IPS-15b (cell line): Measurements from ENCODE around the gene DNAJB6.

Source experiments
- H3K27me3 ChIP-seq: one replicate; pipeline ENCODE4 v1.6.1; 2013; ENCODE audit warnings: low read length; ENCODE audit not compliant: control insufficient read depth, insufficient read depth
- H3K36me3 ChIP-seq: one replicate; pipeline ENCODE4 v1.6.1; 2013; ENCODE audit warnings: low read length; ENCODE audit not compliant: control insufficient read depth, insufficient read depth
- H3K4me1 ChIP-seq: one replicate; pipeline ENCODE4 v1.6.1; 2013; ENCODE audit warnings: mild to moderate bottlenecking, low read length; ENCODE audit not compliant: control insufficient read depth, insufficient read depth
- H3K4me3 ChIP-seq: one replicate; pipeline ENCODE4 v1.5.1; 2013; ENCODE audit warnings: low read depth, low read length
- H3K9ac ChIP-seq: one replicate; pipeline ENCODE4 v1.6.1; 2013; ENCODE audit warnings: low read depth, mild to moderate bottlenecking, low read length
- H3K9me3 ChIP-seq: one replicate; pipeline ENCODE4 v1.6.1; 2013; ENCODE audit warnings: mild to moderate bottlenecking, low read length; ENCODE audit not compliant: control insufficient read depth, insufficient read depth

The DNAJB6 gene

DNA sequence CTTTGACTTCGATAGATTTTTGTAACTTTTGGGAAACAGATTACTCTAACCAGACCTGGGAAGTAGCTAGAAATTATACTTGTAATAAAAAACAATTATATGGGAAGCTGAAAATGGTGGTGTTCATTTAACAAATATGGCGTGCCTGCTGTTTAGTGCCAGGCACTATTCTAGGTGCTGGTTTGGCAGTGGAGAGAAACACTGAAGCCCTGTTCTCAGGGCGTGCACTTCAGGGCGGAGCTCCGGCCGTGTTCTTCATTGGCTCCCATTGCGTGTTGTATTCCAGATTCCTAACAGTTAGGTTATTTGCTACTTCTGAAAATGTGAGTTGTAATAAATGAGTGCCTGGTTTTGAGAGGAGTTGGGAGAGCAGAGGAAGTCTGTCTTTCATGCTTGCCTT, 38.6 kb downstream of the DNAJB6 start:
- H3K36me3 ChIP-seq: peaks cover 47% of the 10 kb centered on the region
- no peak overlapping the region for H3K9ac ChIP-seq
- H3K9me3 ChIP-seq: no peaks in the 10 kb centered on the region
- no peaks in the 10 kb centered on the region for H3K27me3 ChIP-seq
- H3K4me3 ChIP-seq: no peak overlapping the region
- H3K4me1 ChIP-seq: peaks cover 14% of the 10 kb centered on the region

GRCh38 chr7:157377436-157378124, 40.8 kb downstream of the DNAJB6 start:
- Histone ChIP-seq H3K36me3 (peaks cover 29% of the 10 kb centered on the region), H3K4me1 (peaks cover 17% of the 10 kb centered on the region)

GRCh38 chr7:157378390-157378789, 41.6 kb downstream of the DNAJB6 start:
- Histone ChIP-seq H3K4me3 (no peak overlapping the region), H3K9me3 (no peaks in the 10 kb centered on the region), H3K9ac (peak overlapping the region; percentile 16), H3K27me3 (no peaks in the 10 kb centered on the region), H3K36me3 (peaks cover 22% of the 10 kb centered on the region), H3K4me1 (peaks cover 17% of the 10 kb centered on the region)

More at GRCh38 chr7:157377436-157378124, 40.8 kb downstream of the DNAJB6 start:
- H3K4me3 ChIP-seq: no peak overlapping the region
- H3K9me3 ChIP-seq: no peaks in the 10 kb centered on the region
- H3K27me3 ChIP-seq: no peaks in the 10 kb centered on the region
- no peak overlapping the region for H3K9ac ChIP-seq

DNA sequence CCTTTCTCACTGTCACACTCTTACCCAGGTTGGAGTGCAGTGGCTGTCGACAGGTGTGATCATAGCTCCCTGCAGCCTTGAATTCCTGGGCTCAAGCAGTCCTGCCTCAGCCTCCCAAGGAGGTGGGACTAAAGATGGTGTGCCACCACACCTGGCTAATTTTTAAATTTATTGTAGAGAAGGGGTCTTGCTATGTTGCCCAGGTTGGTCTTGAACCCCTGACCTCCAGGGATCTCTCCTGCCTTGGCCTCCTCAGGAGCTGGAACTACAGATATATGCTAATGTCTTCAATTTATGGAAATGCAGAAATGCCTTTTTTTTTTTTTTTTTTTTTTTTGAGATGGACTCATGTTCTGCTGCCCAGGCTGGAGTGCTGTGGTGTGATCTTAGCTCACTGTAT, 42.7 kb downstream of the DNAJB6 start:
- no peaks in the 10 kb centered on the region for H3K27me3 ChIP-seq
- peaks cover 26% of the 10 kb centered on the region for H3K36me3 ChIP-seq
- no peak overlapping the region for H3K9ac ChIP-seq
- H3K4me3 ChIP-seq: no peak overlapping the region
- H3K4me1 ChIP-seq: peaks cover 15% of the 10 kb centered on the region
- no peaks in the 10 kb centered on the region for H3K9me3 ChIP-seq

GRCh38 chr7:157380416-157380815, 43.6 kb downstream of the DNAJB6 start:
- Histone ChIP-seq H3K9ac (no peak overlapping the region), H3K9me3 (no peaks in the 10 kb centered on the region), H3K27me3 (no peaks in the 10 kb centered on the region), H3K4me3 (no peak overlapping the region), H3K36me3 (peaks cover 23% of the 10 kb centered on the region), H3K4me1 (peaks cover 14% of the 10 kb centered on the region)

- no peaks in the 10 kb centered on the region for H3K9me3 ChIP-seq
- no peak overlapping the region for H3K4me3 ChIP-seq
- no peaks in the 10 kb centered on the region for H3K27me3 ChIP-seq
- H3K9ac ChIP-seq: no peak overlapping the region
- peaks cover 4% of the 10 kb centered on the region for H3K4me1 ChIP-seq
- H3K36me3 ChIP-seq: peaks cover 15% of the 10 kb centered on the region
Observed at GRCh38 chr7:157383868-157384267, 47.1 kb downstream of the DNAJB6 start.

DNA sequence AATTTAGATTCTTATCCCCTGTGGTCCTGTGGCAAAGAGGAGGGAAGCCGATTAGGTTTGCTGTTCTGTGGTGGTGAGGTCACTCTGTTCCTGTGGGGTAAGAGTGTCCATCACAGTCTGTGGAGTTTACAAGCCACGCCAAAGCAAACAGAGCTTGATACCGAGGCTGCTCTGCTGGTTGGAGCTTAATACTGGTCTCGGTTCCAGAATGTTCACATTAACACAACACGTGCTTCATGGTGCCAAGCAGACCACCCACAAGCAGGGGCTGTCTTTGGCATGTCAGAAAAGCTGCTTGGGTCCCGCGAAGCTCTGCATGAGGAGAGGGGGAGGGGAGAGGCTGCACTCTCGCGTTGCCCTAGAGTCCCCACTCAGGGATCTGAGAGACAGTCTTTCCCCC, 47.5 kb downstream of the DNAJB6 start:
- Histone ChIP-seq H3K9me3 (no peaks in the 10 kb centered on the region), H3K4me1 (peaks cover 2% of the 10 kb centered on the region), H3K4me3 (no peak overlapping the region), H3K9ac (no peak overlapping the region), H3K36me3 (peaks cover 15% of the 10 kb centered on the region), H3K27me3 (no peaks in the 10 kb centered on the region)

- Histone ChIP-seq H3K27me3 (no peaks in the 10 kb centered on the region), H3K4me3 (no peak overlapping the region), H3K36me3 (peaks cover 36% of the 10 kb centered on the region), H3K9ac (no peak overlapping the region), H3K9me3 (no peaks in the 10 kb centered on the region), H3K4me1 (no peaks in the 10 kb centered on the region)
Observed at GRCh38 chr7:157386979-157387800, 50.4 kb downstream of the DNAJB6 start.

- Histone ChIP-seq H3K9me3 (no peaks in the 10 kb centered on the region), H3K36me3 (peaks cover 32% of the 10 kb centered on the region), H3K4me1 (no peaks in the 10 kb centered on the region), H3K4me3 (no peak overlapping the region), H3K27me3 (no peaks in the 10 kb centered on the region), H3K9ac (no peak overlapping the region)
Observed at GRCh38 chr7:157388301-157388700, 51.5 kb downstream of the DNAJB6 start.

GRCh38 chr7:157389951-157390730, 53.3 kb downstream of the DNAJB6 start:
- H3K9ac ChIP-seq: no peak overlapping the region
- H3K27me3 ChIP-seq: no peaks in the 10 kb centered on the region
- no peak overlapping the region for H3K4me3 ChIP-seq
- H3K4me1 ChIP-seq: no peaks in the 10 kb centered on the region
- no peaks in the 10 kb centered on the region for H3K9me3 ChIP-seq
- peaks cover 20% of the 10 kb centered on the region for H3K36me3 ChIP-seq

DNA sequence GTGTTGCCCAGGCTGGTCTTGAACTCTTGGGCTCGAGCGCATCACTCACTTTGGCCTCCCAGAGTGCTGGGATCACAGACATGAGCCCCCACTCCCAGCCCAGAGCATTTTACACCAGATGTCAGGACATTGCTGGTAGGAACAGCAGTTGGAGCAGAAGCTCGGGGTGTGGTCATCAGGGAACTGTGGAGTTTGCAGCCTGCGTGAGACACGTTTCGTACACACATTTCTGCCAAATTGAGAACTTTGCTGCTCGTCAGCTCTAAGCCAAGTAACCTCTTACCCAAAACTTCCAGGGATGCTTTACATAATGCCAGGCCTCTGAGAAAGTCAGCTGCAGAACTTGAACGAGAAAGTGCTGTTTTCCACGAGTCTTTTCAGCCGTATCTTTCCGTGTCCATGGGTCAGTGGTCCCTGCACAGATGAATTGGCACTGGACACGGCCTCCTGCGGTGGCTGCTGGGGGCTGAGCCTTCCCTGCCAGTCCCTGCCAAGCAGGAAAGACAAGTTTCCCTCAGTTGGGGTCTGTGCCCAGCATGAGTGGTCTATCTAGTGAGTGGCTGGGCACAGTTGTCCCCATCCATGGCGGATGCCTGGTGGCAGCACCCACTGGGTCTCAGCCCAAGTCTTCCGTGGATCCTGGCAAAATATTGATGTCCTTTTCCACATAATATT, 54.4 kb downstream of the DNAJB6 start:
- no peak overlapping the region for H3K9ac ChIP-seq
- no peaks in the 10 kb centered on the region for H3K9me3 ChIP-seq
- H3K4me1 ChIP-seq: no peaks in the 10 kb centered on the region
- H3K27me3 ChIP-seq: no peaks in the 10 kb centered on the region
- H3K4me3 ChIP-seq: no peak overlapping the region
- peaks cover 22% of the 10 kb centered on the region for H3K36me3 ChIP-seq
